Prostate gland (tissue), 2 donors: ENCODE measurements around the gene PROX1.

Experiments used
- CTCF ChIP-seq, 4 experiments: fragments of 200-600 bp in 2 of 4; fragments of 450-650 bp in 2 of 4; sonication (generic) in 2 of 4; IDR thresholded peaks; 1 replicate in 3 of 4; 2 replicates in 1 of 4; pipeline ENCODE4 v1.5.1; 2016 to 2019; ENCODE audit warnings: antibody characterized with exemption in 4 of 4, mild to moderate bottlenecking in 2 of 4, moderate library complexity in 2 of 4
- POLR2A ChIP-seq: fragments of 450-650 bp; IDR thresholded peaks from one replicate; pipeline ENCODE4 v1.6.1; 2016; ENCODE audit warnings: antibody characterized with exemption, mild to moderate bottlenecking
- POLR2AphosphoS5 ChIP-seq: sonication (generic); formaldehyde crosslinking; IDR thresholded peaks from one replicate; pipeline ENCODE4 v1.6.1; 2017; ENCODE audit warnings: antibody characterized with exemption

- TF ChIP-seq CTCF (IDR thresholded peaks at IDR 0.05) (no peak), POLR2AphosphoS5 (no peak), POLR2A (no peak)
Measured at GRCh38 chr1:213982289-213982671, 5.5 kb upstream of the PROX1 start.
